ENCODE data around the gene PNISR.

DNA sequence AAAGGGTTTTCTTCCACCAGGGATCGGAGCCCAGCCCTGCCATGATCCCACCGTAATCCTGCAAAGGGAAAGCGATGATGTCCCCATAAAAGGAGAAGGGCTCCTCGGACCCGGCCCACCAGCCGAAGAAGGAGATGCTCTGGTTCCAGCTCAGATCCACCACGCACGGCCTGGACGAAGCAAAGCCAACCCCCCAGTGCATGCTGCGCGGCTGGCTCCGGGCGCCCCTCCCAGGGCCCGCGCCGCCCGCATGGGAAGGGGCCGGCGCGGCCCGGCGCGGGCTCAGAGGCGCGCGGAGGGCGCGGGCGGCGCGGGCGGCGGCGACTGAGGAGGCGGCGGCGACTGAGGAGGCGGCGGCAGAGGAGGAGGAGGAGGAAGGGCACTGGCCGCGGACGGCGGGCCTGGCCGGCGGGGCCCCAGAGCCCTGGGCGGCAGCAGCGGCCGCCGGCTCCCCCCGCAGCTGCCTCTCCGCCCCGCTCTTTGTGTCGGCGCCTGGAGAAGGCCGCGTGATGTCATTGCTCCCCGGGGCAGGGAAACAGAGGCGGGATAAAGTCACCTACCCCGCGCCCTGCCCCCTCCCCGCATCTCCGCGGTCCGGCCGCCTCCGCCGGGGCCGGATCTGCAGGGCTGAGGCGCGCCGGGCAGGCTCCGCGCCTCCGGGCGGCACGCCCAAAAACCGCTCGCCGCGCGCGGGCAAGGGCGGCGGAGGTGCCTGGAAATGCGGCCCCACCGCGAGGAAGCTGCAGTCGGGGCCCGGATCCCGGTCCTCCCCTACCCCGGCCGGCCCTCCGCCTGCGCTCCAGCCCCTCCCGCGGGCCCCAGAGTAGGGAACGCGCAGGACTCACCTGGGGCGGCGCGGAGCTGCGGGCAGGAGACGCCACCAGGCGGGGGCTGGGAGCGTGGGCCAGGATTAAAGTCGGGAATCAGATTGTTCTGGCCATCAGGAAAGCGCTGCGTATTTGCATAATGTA, 75.7 kb downstream of the PNISR start, which contains the start of gene FAXC:
- TF ChIP-seq, protein P1, sequence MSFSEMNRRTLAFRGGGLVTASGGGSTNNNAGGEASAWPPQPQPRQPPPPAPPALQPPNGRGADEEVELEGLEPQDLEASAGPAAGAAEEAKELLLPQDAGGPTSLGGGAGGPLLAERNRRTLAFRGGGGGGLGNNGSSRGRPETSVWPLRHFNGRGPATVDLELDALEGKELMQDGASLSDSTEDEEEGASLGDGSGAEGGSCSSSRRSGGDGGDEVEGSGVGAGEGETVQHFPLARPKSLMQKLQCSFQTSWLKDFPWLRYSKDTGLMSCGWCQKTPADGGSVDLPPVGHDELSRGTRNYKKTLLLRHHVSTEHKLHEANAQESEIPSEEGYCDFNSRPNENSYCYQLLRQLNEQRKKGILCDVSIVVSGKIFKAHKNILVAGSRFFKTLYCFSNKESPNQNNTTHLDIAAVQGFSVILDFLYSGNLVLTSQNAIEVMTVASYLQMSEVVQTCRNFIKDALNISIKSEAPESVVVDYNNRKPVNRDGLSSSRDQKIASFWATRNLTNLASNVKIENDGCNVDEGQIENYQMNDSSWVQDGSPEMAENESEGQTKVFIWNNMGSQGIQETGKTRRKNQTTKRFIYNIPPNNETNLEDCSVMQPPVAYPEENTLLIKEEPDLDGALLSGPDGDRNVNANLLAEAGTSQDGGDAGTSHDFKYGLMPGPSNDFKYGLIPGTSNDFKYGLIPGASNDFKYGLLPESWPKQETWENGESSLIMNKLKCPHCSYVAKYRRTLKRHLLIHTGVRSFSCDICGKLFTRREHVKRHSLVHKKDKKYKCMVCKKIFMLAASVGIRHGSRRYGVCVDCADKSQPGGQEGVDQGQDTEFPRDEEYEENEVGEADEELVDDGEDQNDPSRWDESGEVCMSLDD (CRISPR knock-in tag; IDR thresholded peaks at IDR 0.05; ENCODE audit: borderline replicate concordance): no peak
- no peak for TF ChIP-seq CEBPG (CRISPR knock-in tag; IDR thresholded peaks at IDR 0.05)
- no peak for TF ChIP-seq CREM (IDR thresholded peaks at IDR 0.05)
- TF ChIP-seq CREM (CRISPR knock-in tag; IDR thresholded peaks at IDR 0.05): no peak
- no peak for TF ChIP-seq MAFK (conservative IDR thresholded peaks at IDR 0.05 in 1 of 2, IDR thresholded peaks at IDR 0.05 in 1 of 2; ENCODE audit: low read length in 2 of 2)
- TF ChIP-seq ZFAT (CRISPR knock-in tag; conservative IDR thresholded peaks at IDR 0.05): no peak
- TF ChIP-seq FOXK2 (IDR thresholded peaks at IDR 0.05): no peak
- no peak for TF ChIP-seq POLR2G (IDR thresholded peaks at IDR 0.05; ENCODE audit: low read depth, low read length)
- TF ChIP-seq, protein P2, sequence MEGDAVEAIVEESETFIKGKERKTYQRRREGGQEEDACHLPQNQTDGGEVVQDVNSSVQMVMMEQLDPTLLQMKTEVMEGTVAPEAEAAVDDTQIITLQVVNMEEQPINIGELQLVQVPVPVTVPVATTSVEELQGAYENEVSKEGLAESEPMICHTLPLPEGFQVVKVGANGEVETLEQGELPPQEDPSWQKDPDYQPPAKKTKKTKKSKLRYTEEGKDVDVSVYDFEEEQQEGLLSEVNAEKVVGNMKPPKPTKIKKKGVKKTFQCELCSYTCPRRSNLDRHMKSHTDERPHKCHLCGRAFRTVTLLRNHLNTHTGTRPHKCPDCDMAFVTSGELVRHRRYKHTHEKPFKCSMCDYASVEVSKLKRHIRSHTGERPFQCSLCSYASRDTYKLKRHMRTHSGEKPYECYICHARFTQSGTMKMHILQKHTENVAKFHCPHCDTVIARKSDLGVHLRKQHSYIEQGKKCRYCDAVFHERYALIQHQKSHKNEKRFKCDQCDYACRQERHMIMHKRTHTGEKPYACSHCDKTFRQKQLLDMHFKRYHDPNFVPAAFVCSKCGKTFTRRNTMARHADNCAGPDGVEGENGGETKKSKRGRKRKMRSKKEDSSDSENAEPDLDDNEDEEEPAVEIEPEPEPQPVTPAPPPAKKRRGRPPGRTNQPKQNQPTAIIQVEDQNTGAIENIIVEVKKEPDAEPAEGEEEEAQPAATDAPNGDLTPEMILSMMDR (CRISPR knock-in tag; IDR thresholded peaks at IDR 0.05): peak; percentile 57
- TF ChIP-seq, protein P3, sequence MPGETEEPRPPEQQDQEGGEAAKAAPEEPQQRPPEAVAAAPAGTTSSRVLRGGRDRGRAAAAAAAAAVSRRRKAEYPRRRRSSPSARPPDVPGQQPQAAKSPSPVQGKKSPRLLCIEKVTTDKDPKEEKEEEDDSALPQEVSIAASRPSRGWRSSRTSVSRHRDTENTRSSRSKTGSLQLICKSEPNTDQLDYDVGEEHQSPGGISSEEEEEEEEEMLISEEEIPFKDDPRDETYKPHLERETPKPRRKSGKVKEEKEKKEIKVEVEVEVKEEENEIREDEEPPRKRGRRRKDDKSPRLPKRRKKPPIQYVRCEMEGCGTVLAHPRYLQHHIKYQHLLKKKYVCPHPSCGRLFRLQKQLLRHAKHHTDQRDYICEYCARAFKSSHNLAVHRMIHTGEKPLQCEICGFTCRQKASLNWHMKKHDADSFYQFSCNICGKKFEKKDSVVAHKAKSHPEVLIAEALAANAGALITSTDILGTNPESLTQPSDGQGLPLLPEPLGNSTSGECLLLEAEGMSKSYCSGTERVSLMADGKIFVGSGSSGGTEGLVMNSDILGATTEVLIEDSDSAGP (CRISPR knock-in tag; IDR thresholded peaks at IDR 0.05; ENCODE audit: borderline replicate concordance): no peak
- TF ChIP-seq TEAD2 (CRISPR knock-in tag; IDR thresholded peaks at IDR 0.05): no peak

All from HepG2 (cell line).